Mesodermal cell (in vitro differentiated cells): ENCODE results near the gene TGFBR2.

ENCODE experiments used
- H3K27ac ChIP-seq: 2 replicates; pipeline ENCODE4 v1.7.0; 2013; ENCODE audit warnings: mild to moderate bottlenecking, low read depth, low read length, moderate library complexity; ENCODE audit not compliant: severe bottlenecking
- H3K36me3 ChIP-seq: 2 replicates; pipeline ENCODE4 v1.7.1; 2013; ENCODE audit warnings: mild to moderate bottlenecking, low read length, moderate library complexity; ENCODE audit not compliant: control insufficient read depth, insufficient read depth
- H3K4me1 ChIP-seq: one replicate; pipeline ENCODE4 v1.7.1; 2013; ENCODE audit warnings: mild to moderate bottlenecking, low read length; ENCODE audit not compliant: insufficient read depth, control insufficient read depth, poor library complexity, severe bottlenecking
- H3K4me3 ChIP-seq: 2 replicates; pipeline ENCODE4 v1.7.0; 2013; ENCODE audit warnings: low read length, control low read depth, mild to moderate bottlenecking; ENCODE audit not compliant: insufficient read depth, poor library complexity, severe bottlenecking; ENCODE audit errors: extremely low read depth
- H3K9me3 ChIP-seq: 2 replicates; pipeline ENCODE4 v1.7.1; 2013; ENCODE audit warnings: mild to moderate bottlenecking, low read length, moderate library complexity; ENCODE audit not compliant: control insufficient read depth
- WGBS, 2 experiments: methylation state at CpG; one replicate each; pipeline ENCODE4 v1.1.5; 2013; ENCODE audit warnings: missing lambda C conversion rate in 2 of 2; ENCODE audit not compliant: insufficient coverage in 2 of 2; 5-methylcytosine and 5-hydroxymethylcytosine counted together

Gene TGFBR2

GRCh38 chr3:30708472-30708871 lies 102.1 kb downstream of the TGFBR2 start:
- H3K4me1 ChIP-seq, result no peaks in the 10 kb centered on the region
- peaks cover 2% of the 10 kb centered on the region for H3K36me3 ChIP-seq
- H3K4me3 ChIP-seq, result no peak overlapping the region
- H3K27ac ChIP-seq, result no peak overlapping the region
- H3K9me3 ChIP-seq, result peaks cover 5% of the 10 kb centered on the region

GRCh38 chr3:30710017-30710416 lies 103.6 kb downstream of the TGFBR2 start:
- WGBS, 2 experiments, result 86 to 89% methylated on average over 2 to 3 of the region's 7 CpGs
- Histone ChIP-seq H3K36me3 (no peaks in the 10 kb centered on the region), H3K27ac (no peak overlapping the region), H3K9me3 (peaks cover 7% of the 10 kb centered on the region), H3K4me1 (no peaks in the 10 kb centered on the region), H3K4me3 (no peak overlapping the region)

- Histone ChIP-seq H3K4me1 (no peaks in the 10 kb centered on the region), H3K27ac (no peak overlapping the region), H3K9me3 (peaks cover 7% of the 10 kb centered on the region), H3K36me3 (no peaks in the 10 kb centered on the region), H3K4me3 (no peak overlapping the region)
Measured at GRCh38 chr3:30711151-30711550, 104.8 kb downstream of the TGFBR2 start.

DNA sequence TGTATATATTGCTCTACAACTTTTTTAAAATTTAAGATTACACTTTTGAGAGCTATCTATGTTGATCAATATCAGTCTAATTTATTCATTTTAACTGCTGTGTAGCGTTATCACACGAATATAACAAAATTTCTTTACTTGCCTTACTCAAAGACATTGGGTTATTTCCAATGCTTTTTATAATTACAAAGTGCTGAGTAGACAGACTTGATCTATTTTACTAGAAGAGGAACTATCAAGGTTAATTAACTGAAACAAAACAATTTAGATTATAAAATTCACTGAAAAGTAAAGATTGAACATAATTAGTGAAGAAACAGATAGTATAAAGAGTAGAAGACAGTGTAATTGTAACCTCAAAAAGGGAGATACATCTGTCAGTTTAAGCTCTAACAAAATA lies 105.5 kb downstream of the TGFBR2 start:
- no peak overlapping the region for H3K27ac ChIP-seq
- no peak overlapping the region for H3K4me3 ChIP-seq
- H3K36me3 ChIP-seq, result no peaks in the 10 kb centered on the region
- WGBS, 2 experiments, result no CpG with 5 or more reads among the region's 2 CpGs
- H3K4me1 ChIP-seq, result no peaks in the 10 kb centered on the region
- H3K9me3 ChIP-seq, result peaks cover 4% of the 10 kb centered on the region

GRCh38 chr3:30712991-30713390 lies 106.6 kb downstream of the TGFBR2 start:
- H3K4me3 ChIP-seq, result no peak overlapping the region
- WGBS, 2 experiments, result no CpG with 5 or more reads among the region's 4 CpGs

DNA sequence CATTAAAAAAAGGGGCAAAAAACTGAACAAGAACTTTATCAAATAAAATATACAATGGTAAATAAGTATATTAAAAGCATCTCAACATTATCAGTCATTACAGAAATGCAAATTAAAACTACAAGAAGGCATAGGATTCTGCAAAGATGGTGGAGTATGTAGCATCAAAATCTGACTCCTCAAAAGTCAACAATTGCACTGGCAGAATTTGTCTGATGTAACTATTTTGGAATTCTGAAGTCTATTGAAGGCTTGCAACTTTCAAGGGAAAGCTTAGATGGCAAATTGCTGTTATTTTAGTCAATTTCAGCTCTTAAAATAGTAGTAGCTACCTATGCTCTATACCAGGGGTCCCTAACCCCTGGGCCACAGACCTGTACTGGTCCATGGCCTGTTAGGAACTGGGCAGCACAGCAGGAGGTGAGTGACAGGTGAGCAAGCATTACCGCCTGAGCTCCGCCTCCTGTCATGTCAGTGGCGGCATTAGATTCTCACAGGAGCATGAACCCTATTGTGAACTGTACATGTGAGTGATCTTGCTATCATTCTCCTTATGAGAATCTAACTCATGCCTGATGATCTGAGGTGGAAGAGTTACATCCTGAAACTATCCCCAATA lies 107.6 kb downstream of the TGFBR2 start:
- H3K27ac ChIP-seq, result no peak overlapping the region
- no peak overlapping the region for H3K4me3 ChIP-seq
- peaks cover 3% of the 10 kb centered on the region for H3K9me3 ChIP-seq
- no peaks in the 10 kb centered on the region for H3K4me1 ChIP-seq
- H3K36me3 ChIP-seq, result no peaks in the 10 kb centered on the region
- WGBS, 2 experiments, result 93 to 100% methylated on average over 1 to 3 of the region's 3 CpGs

More at GRCh38 chr3:30712991-30713390, 106.6 kb downstream of the TGFBR2 start:
- Histone ChIP-seq H3K36me3 (no peaks in the 10 kb centered on the region), H3K27ac (no peak overlapping the region), H3K4me1 (no peaks in the 10 kb centered on the region), H3K9me3 (peaks cover 3% of the 10 kb centered on the region)

- no peak overlapping the region for H3K27ac ChIP-seq
- 100% methylated on average over 1 of the region's 3 CpGs for WGBS, 2 experiments
- H3K9me3 ChIP-seq, result peaks cover under 1% of the 10 kb centered on the region
- no peak overlapping the region for H3K4me3 ChIP-seq
- no peaks in the 10 kb centered on the region for H3K36me3 ChIP-seq
- H3K4me1 ChIP-seq, result peaks cover 20% of the 10 kb centered on the region
Measured at GRCh38 chr3:30719536-30719935, 113.1 kb downstream of the TGFBR2 start.

GRCh38 chr3:30720586-30721313 lies 114.3 kb downstream of the TGFBR2 start:
- peak overlapping the region; percentile 62 for H3K27ac ChIP-seq
- no peaks in the 10 kb centered on the region for H3K9me3 ChIP-seq
- H3K36me3 ChIP-seq, result no peaks in the 10 kb centered on the region
- 73 to 89% methylated on average over 3 to 5 of the region's 5 CpGs for WGBS, 2 experiments
- no peak overlapping the region for H3K4me3 ChIP-seq
- peaks cover 20% of the 10 kb centered on the region for H3K4me1 ChIP-seq

GRCh38 chr3:30721314-30721634 lies 114.9 kb downstream of the TGFBR2 start:
- 93 to 100% methylated on average over 1 of the region's 2 CpGs for WGBS, 2 experiments
- no peaks in the 10 kb centered on the region for H3K36me3 ChIP-seq
- peak overlapping the region; percentile 62 for H3K27ac ChIP-seq
- no peaks in the 10 kb centered on the region for H3K9me3 ChIP-seq
- H3K4me1 ChIP-seq, result peaks cover 20% of the 10 kb centered on the region
- no peak overlapping the region for H3K4me3 ChIP-seq

DNA sequence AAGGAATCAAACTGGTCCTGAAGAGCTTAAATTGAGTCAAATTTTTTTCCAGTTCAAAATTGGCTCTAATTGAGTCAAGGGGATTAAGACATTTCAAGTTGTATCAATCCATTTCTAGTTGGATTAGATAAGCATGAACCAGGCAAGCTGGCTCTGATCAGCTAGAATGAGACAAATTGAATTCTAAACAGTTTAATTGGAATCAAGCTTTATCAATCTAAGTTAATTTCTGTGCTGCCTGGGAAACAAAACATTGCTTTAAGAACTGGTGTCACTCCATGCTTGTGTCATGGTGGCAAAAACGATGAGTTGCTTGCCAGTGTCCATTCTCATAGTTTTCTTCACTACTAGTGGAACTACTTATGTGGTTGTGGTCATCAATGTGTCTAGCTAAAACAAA lies 116.8 kb downstream of the TGFBR2 start:
- H3K9me3 ChIP-seq, result no peaks in the 10 kb centered on the region
- H3K4me1 ChIP-seq, result peaks cover 20% of the 10 kb centered on the region
- H3K4me3 ChIP-seq, result no peak overlapping the region
- no peak overlapping the region for H3K27ac ChIP-seq
- no CpG with 5 or more reads among the region's 1 CpG for WGBS, 2 experiments
- H3K36me3 ChIP-seq, result no peaks in the 10 kb centered on the region

DNA sequence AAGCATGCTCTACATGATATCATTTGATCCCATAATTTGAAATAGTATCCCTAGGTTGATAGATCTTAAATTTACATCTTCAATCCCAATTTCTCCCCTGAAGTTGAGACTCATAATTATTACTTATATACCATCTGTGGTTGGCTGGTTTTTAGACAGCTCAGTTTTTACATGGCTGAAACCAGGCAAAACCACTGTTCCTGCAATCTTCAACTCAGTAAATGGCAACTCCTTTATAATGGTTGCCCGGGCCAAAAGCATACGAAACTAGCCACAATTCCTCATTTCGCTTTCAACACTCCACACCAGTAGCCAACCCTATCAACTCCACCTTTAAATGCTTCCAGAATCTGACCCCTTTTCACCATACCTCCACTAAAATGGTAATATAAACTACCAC lies 118.5 kb downstream of the TGFBR2 start:
- no peak overlapping the region for H3K4me3 ChIP-seq
- no peaks in the 10 kb centered on the region for H3K36me3 ChIP-seq
- WGBS, 2 experiments, result 92 to 100% methylated on average over 3 of the region's 3 CpGs
- H3K4me1 ChIP-seq, result peaks cover 20% of the 10 kb centered on the region
- H3K27ac ChIP-seq, result no peak overlapping the region
- H3K9me3 ChIP-seq, result no peaks in the 10 kb centered on the region
